ENCODE results near the gene DAB1.

The DAB1 gene

GRCh38 chr1:57007472-57007871 lies 416.4 kb downstream of the DAB1 start:
- no peak for DNase-seq

- DNase-seq, result no peak
Measured at GRCh38 chr1:57003398-57004139, 420.3 kb downstream of the DAB1 start.

DNA sequence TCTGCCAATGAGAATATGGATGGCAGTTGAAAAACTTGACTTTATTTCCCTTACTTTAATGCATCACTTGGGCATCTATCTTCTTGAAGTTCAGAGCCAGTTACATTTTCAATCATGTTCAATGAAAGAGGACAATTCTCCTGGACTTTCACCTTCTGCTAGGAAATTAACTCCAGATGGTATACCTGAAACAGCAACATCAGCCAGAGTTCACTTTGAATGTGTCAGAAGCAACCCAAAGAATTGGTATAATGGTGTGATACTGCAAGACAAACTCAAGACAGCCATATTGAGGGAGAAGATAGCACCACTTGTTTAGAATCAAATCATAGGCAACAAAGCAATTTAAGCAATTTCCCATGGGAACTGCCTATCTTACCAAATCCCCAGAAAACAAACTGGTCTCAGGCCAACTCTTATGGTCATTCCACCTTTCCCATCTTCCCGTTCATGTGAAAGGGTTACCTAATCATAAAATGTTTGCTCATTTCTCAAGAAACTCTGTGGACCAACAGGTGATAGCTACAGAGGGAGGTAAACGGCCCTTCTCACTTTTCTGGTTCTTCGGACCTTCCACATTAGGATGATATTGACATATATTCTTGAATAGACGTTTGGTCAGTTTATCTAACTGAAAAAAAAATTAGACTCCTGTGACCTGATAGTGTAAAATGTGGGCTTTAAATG lies 428.3 kb downstream of the DAB1 start:
- DNase-seq, result no peak

DNA sequence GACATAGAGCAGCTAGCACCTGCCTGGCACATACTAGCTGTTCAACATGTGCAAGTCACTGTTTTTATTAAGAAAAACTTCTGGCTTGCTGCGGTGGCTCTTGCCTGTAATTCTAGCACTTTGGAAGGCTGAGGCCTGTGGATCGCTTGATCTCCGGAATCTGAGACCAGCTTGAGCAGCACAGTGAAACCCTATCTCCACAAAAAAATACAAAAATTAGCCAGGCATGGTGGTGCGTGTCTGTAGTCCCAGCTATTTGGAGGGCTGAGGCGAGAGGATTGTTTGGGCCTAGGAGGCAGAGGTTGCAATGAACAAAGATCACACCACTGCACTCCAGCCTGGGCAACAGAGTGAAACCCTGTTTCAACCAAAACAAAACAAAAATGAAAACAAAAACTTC lies 430.4 kb downstream of the DAB1 start:
- no peak for DNase-seq

GRCh38 chr1:56992318-56993125 lies 431.3 kb downstream of the DAB1 start:
- no peak for DNase-seq

DNA sequence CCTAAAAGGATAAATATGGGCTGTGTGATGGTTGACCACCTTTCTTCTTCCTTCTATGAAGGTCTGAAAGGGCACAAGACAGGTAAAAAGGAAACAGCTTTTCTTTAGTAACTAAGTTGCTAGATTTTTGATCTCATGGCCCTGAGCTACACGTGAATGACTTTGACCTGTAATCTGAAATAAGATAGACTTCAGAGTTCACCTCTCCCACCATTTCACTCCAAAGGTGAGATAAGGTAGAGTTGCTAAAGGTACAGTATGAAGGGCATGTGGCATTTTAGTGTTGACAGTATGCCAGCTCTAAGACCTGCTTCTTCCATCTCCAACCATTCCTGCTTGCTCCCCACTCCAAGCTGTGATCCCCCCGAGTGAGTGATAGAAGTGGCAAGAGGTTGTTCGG lies 432.3 kb downstream of the DAB1 start:
- no peak for DNase-seq

- no peak for DNase-seq
Measured at GRCh38 chr1:56986397-56986796, 437.5 kb downstream of the DAB1 start.

DNA sequence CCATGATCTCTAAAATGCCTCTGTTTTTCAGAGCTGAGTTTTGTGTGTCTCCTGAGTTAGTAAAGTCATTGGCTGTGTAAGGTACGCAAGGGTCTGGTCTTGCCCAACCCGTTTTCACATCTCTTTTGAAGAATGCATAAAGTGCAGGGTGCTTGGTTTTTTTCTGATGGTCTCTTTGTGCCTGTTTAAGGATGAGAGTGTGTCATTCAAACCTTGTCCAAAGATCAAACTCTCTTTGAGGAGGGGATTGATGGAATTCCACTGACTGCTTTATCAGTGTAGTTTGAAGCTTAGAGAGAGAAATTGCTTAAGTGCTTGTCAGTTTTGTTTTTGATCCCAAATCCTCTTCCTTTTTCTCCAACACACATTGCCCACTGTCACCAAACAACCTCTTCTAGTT lies 438.0 kb downstream of the DAB1 start:
- DNase-seq, result no peak

DNA sequence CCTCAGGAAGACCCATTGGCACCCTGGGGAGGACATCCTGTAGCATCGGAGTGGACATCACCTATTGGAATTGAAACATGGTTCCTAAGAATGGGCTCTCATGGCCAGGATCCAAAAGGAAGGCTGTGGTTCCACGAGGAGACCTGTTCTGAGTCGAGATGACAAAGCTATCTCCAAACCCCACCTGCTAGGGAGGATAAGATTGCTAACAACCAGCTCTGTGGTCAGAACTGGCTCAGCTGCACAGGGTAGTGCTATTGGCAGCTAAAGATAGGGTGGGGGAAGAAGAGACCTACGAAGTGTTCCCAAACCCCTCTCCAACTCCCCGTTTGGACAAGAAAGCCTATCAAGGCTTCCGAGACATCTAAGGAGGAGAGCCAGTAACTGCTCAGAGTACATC lies 440.4 kb downstream of the DAB1 start:
- DNase-seq, result no peak

GRCh38 chr1:56979986-56980755 lies 443.7 kb downstream of the DAB1 start:
- DNase-seq, result no peak

DNA sequence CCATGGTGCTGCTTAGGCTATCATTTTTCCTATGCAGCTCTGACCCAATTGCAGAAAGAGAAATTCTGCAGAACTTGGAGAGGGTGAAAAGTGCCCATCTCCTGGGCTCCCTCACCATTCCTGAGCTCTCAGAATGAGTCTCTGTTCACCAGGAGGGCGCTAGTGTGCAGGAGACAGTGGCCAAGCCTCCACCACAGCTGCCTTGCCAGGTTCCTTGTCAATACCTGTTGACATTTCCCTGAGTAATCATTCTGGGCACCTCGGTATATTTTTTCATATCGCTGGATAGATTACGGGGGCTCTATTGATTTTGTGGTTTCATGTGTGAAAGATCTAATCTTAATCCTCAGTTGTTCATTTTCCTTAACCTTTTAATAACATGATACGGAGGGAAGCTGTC lies 445.0 kb downstream of the DAB1 start:
- no peak for DNase-seq

GRCh38 chr1:56977910-56978309 lies 445.9 kb downstream of the DAB1 start:
- DNase-seq, result no peak

DNA sequence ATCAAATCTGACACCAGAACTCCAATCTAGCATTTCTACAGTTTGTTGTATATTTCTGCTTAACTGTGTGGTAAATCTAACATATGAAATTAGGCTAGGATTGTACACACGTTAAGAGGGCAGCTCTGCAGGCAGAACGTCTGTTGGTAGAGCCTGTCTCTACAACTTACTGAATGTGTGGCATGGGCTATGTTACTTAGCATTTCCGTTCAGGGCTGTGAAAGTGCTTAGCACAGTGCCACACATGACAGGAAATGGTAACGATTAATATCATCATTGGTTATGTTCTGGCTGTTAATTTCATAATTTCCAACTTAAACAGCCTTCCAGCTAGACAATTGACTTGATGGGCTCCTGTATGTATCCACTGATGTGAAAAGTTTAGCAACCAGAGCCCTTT lies 448.4 kb downstream of the DAB1 start:
- no peak for DNase-seq

DNA sequence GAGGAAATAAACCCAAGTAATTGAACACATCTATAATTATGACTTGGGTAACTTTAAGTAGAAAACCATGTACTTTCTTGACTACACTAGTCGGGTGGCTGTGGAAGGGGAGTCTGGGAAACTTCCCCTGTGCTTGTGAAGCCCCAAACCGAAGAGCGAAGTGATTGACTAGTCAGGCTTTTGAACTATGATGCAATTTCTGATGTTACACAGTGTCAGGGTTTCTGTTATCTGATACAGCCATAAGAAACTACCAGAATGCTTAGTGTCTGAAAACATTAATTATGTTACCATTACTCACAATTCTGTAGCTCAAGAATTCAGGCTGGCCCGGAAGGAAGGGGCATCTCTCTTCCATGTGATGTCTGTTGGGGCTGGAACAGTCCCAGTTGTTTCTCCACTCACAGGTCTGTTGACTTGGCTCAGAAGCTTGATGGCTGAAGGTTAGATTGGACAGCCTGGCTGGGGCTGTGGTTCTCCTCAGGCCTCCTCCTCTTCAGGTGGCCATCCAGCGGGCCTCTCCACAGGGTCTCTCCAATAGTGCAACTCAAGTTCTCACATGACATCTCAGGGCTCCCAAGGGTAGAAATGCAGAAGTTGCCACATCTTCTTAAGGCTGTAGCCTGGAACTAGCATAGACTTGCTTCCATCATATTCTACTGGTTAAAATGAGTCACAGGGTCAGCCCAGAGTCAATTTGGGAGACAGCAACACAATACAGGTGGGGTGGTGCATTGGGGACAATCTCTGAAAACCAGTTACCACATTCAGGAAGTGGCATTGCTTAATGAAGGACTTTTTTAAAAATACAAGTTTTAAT lies 449.7 kb downstream of the DAB1 start:
- DNase-seq, result no peak

GRCh38 chr1:56972976-56973375 lies 450.9 kb downstream of the DAB1 start:
- DNase-seq, result no peak

DNA sequence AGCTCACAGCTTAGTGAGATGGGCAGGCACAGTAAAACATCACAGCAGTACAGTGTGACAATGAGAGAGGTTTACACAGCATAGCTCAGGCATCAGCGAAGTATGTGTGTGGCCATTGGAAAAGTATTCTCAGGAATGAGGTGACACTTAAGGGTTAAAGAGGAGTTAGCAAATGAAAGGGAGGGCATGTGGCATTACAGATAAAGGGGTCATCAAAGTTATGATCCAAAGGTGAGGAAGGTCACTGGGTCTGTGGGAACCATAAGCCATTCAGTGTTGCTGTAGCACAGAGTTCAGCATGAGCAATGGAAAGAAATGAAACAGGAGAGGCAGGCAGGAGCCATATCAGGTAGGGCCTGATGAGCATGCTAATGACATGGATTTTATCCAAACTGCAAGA lies 453.6 kb downstream of the DAB1 start:
- no peak for DNase-seq

DNA sequence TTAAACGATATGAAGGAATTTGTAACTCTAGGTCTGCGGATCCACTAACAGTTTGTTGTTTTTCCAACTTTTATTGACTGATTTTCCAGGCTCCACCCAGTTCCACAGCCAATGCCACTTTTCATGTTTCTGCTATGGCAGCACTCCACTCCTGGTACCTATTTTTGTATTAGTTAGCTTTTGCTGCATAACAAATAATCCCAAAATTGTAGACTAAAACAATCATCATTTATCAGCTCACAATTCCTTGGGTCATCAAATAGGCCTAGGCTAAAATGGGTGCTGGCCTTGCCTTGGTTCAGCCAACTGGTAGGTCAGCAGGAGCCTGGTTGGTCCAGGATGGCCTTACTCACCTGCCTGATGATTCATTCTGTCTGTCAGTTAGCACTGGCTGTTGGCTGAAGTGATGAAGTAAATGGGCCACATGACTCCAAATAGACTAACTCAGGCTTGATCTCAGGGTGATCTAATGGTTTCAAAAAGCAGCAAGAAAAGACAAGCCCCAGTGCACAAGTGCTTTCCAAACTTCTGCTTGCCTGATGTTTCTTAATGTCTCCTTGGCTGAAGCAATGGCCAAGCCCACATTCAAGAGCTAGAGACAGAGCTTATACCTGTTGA lies 454.9 kb downstream of the DAB1 start:
- no peak for DNase-seq

- DNase-seq, result no peak
Measured at GRCh38 chr1:56967900-56968832, 455.7 kb downstream of the DAB1 start.

- no peak for DNase-seq
Measured at GRCh38 chr1:56967355-56967754, 456.5 kb downstream of the DAB1 start.

GRCh38 chr1:56966698-56966999 lies 457.2 kb downstream of the DAB1 start:
- no peak for DNase-seq

Measured in stimulated activated CD4-positive, alpha-beta T cell treated with anti-CD3 and anti-CD28 coated beads, Interleukin-4, amount 100 ng/mL, for 1 hour (primary cell).